Measurements from ENCODE around the gene ATP11A. TPM values are rescaled to one million over a fixed set of nuclear protein-coding genes. Genes with fewer than 3 reads are reported as not detected.

ATP11A gene
- total RNA-seq, 1 experiment from 2014 or later = 65.3 TPM

GRCh38 chr13:112894423-112894672 lies 204.5 kb downstream of the ATP11A start:
- Histone ChIP-seq H2BK20ac (ENCODE audit: low read depth, low read length, poor library complexity, severe bottlenecking) (no peak overlapping the region), H3K4me1 (ENCODE audit: insufficient read depth, low read length) (peaks cover 13% of the 10 kb centered on the region; the same call in 1 of the 2 replicates), H2AFZ (ENCODE audit: low read length) (no peak overlapping the region), H3K14ac (ENCODE audit: insufficient read depth, low read length) (no peak overlapping the region), H3K27ac (ENCODE audit: insufficient read length, low read depth, low read length) (no peak overlapping the region), H2BK12ac (ENCODE audit: insufficient read length, low read depth, low read length) (no peak overlapping the region), H3K4ac (ENCODE audit: low read depth, low read length) (no peak overlapping the region), H3K56ac (ENCODE audit: insufficient read length, low read depth, low read length) (no peak overlapping the region), H4K5ac (ENCODE audit: insufficient read length, low read depth, low read length) (no peak overlapping the region), H2BK120ac (ENCODE audit: low read depth, low read length, poor library complexity, severe bottlenecking) (no peak overlapping the region), H3T11ph (ENCODE audit: low read length) (no peak overlapping the region), H3K27me3 (ENCODE audit: insufficient read depth, low read length) (no peaks in the 10 kb centered on the region; the same call in 1 of the 2 replicates), H3K23ac (ENCODE audit: insufficient read length, low read depth, low read length) (no peak overlapping the region), H3K79me1 (ENCODE audit: insufficient read depth, low read depth, low read length, poor library complexity, severe bottlenecking) (no peaks in the 10 kb centered on the region), H2AK5ac (ENCODE audit: insufficient read length, low read length) (no peak overlapping the region), H3K18ac (ENCODE audit: insufficient read length, low read depth, low read length) (no peak overlapping the region), H4K8ac (replicated peaks; ENCODE audit: insufficient read length, low read depth, low read length) (no peak overlapping the region), H3K9ac (ENCODE audit: extremely low read depth, insufficient read length, low read length) (no peak overlapping the region), H2BK5ac (ENCODE audit: insufficient read length, low read length) (no peak overlapping the region), H3K4me2 (ENCODE audit: insufficient read depth, insufficient read length, low read length) (peak overlapping the region; percentile 46), H2BK15ac (ENCODE audit: low read depth, low read length) (no peak overlapping the region), H3K79me2 (ENCODE audit: insufficient read depth, low read length) (no peaks in the 10 kb centered on the region), H3K23me2 (ENCODE audit: insufficient read length, low read depth, low read length, poor library complexity, severe bottlenecking) (peaks cover 9% of the 10 kb centered on the region), H3K9me3 (ENCODE audit: control insufficient read depth, low read depth, low read length) (no peaks in the 10 kb centered on the region), H4K91ac (ENCODE audit: insufficient read length, low read depth, low read length) (no peak overlapping the region), H4K20me1 (ENCODE audit: control insufficient read depth, insufficient read depth, insufficient read length) (no peaks in the 10 kb centered on the region)
- H3K36me3 Mint-ChIP-seq (ENCODE audit: insufficient read depth in 1 of 3, low read depth in 3 of 3) = peaks cover 0 to 3% (median 2%) of the 10 kb centered on the region in 3 experiments; a peak in 3 of 7 replicates
- H3K27me3 Mint-ChIP-seq (ENCODE audit: low read depth) = peaks cover 51% of the 10 kb centered on the region
- H3K4me3 Mint-ChIP-seq = peak overlapping the region; percentile 64 to 78; a peak in 4 of 5 replicates
- no peak for TF ChIP-seq CTCF (conservative IDR thresholded peaks at IDR 0.05)
- no peak for DNase-seq
- H3K4me1 Mint-ChIP-seq = peaks cover 49 to 52% of the 10 kb centered on the region in 2 experiments
- no peaks in the 10 kb centered on the region; a peak in 1 of 5 replicates for H3K9me3 Mint-ChIP-seq
- H3K27ac Mint-ChIP-seq = no peak overlapping the region
- WGBS (ENCODE audit: extremely low coverage, insufficient read length, low lambda C conversion rate) = no CpG with 5 or more reads among the region's 34 CpGs

Measured in H9 (cell line).